CD14-positive monocyte (primary cell): ENCODE results near the gene ZNF132. TPM values are rescaled to one million over a fixed set of nuclear protein-coding genes. Genes with fewer than 3 reads are reported as not detected.

ENCODE experiments used
- DNase-seq, 3 donors: peaks; one replicate each; pipeline ENCODE4 v3.0.0-alpha.2; 2011 to 2022
- H2AFZ ChIP-seq: 2 replicates; pipeline ENCODE4 v1.6.0; 2012; ENCODE audit warnings: mild to moderate bottlenecking, low read depth, low read length, inconsistent platforms; ENCODE audit not compliant: insufficient read depth, poor library complexity, severe bottlenecking
- H3K27ac ChIP-seq, 2 donors: 1 replicate in 1 of 2; 2 replicates in 1 of 2; pipeline ENCODE4 v1.5.1; 2012 to 2013; ENCODE audit warnings: low read length in 2 of 2, control low read depth in 1 of 2, inconsistent platforms in 1 of 2, low read depth in 1 of 2, mild to moderate bottlenecking in 1 of 2
- H3K27me3 ChIP-seq, 2 donors: one replicate each; pipeline versions ENCODE4 v1.6.0 to v1.6.1; 2011 to 2013; ENCODE audit warnings: low read length in 2 of 2; ENCODE audit not compliant: control insufficient read depth in 2 of 2, insufficient read depth in 2 of 2
- H3K36me3 ChIP-seq, 2 donors: replicated peaks in 1 of 2; 1 replicate in 1 of 2; 2 replicates in 1 of 2; pipeline versions ENCODE4 v1.5.1 to v1.6.1; 2012 to 2013; ENCODE audit warnings: low read length in 2 of 2, control low read depth in 1 of 2, inconsistent platforms in 1 of 2, mild to moderate bottlenecking in 1 of 2; ENCODE audit not compliant: insufficient read depth in 2 of 2, control insufficient read depth in 1 of 2
- H3K4me1 ChIP-seq, 2 donors: 1 replicate in 1 of 2; 2 replicates in 1 of 2; pipeline versions ENCODE4 v1.5.1 to v1.6.1; 2012 to 2013; ENCODE audit warnings: low read length in 2 of 2, control low read depth in 1 of 2, inconsistent platforms in 1 of 2, mild to moderate bottlenecking in 1 of 2, moderate library complexity in 1 of 2; ENCODE audit not compliant: insufficient read depth in 2 of 2, control insufficient read depth in 1 of 2
- H3K4me2 ChIP-seq: replicated peaks from 2 replicates; pipeline ENCODE3; 2012; ENCODE audit warnings: low read length, moderate library complexity, mild to moderate bottlenecking; ENCODE audit not compliant: poor library complexity, severe bottlenecking; ENCODE audit errors: extremely low read depth
- H3K4me3 ChIP-seq, 3 experiments: fragments of 200-600 bp in 1 of 3; sonication (generic) in 1 of 3; replicated peaks in 1 of 3; 1 replicate in 2 of 3; 2 replicates in 1 of 3; pipeline ENCODE4 v1.5.1; 2011 to 2013; ENCODE audit warnings: low read length in 3 of 3, mild to moderate bottlenecking in 3 of 3, control low read depth in 2 of 3, low read depth in 2 of 3, inconsistent platforms in 1 of 3, moderate library complexity in 1 of 3
- H3K79me2 ChIP-seq: 2 replicates; pipeline ENCODE4 v1.6.0; 2012; ENCODE audit warnings: mild to moderate bottlenecking, control low read depth, inconsistent platforms, low read length, moderate library complexity; ENCODE audit not compliant: insufficient read depth
- H3K9ac ChIP-seq: 2 replicates; pipeline ENCODE4 v1.6.0; 2017; ENCODE audit warnings: low read length, mild to moderate bottlenecking; ENCODE audit not compliant: insufficient read depth, poor library complexity, severe bottlenecking
- H3K9me3 ChIP-seq, 2 donors: replicated peaks in 1 of 2; 1 replicate in 1 of 2; 2 replicates in 1 of 2; pipeline versions ENCODE4 v1.5.1 to v1.6.1; 2012 to 2013; ENCODE audit warnings: low read length in 2 of 2, control low read depth in 1 of 2; ENCODE audit not compliant: control insufficient read depth in 1 of 2, insufficient read depth in 1 of 2
- H4K20me1 ChIP-seq: 2 replicates; pipeline ENCODE4 v1.6.0; 2012; ENCODE audit warnings: mild to moderate bottlenecking, low read length, control low read depth, moderate library complexity; ENCODE audit not compliant: insufficient read depth
- H3K27ac Mint-ChIP-seq, 7 donors: one replicate each; pipeline ENCODE4 v1.8.0; 2020; ENCODE audit warnings: mild to moderate bottlenecking in 7 of 7, mixed read lengths in 7 of 7, moderate library complexity in 6 of 7, inconsistent platforms in 2 of 7
- H3K27me3 Mint-ChIP-seq, 3 donors: one replicate each; pipeline ENCODE4 v1.8.0; 2021 to 2022; ENCODE audit warnings: low read depth in 3 of 3, mild to moderate bottlenecking in 3 of 3, mixed read lengths in 3 of 3, moderate library complexity in 3 of 3, inconsistent platforms in 1 of 3
- H3K36me3 Mint-ChIP-seq, 2 donors: one replicate each; pipeline ENCODE4 v1.8.0; 2020; ENCODE audit warnings: mixed read lengths in 2 of 2, inconsistent platforms in 1 of 2, mild to moderate bottlenecking in 1 of 2
- H3K4me1 Mint-ChIP-seq: one replicate; pipeline ENCODE4 v1.8.0; 2020; ENCODE audit warnings: mild to moderate bottlenecking, mixed read lengths
- H3K4me3 Mint-ChIP-seq, 2 donors: one replicate each; pipeline ENCODE4 v1.8.0; 2020; ENCODE audit warnings: mild to moderate bottlenecking in 2 of 2, mixed read lengths in 2 of 2, moderate library complexity in 1 of 2
- H3K9me3 Mint-ChIP-seq, 7 donors: one replicate each; pipeline ENCODE4 v1.8.0; 2020 to 2022; ENCODE audit warnings: mixed read lengths in 7 of 7, mild to moderate bottlenecking in 6 of 7, moderate library complexity in 6 of 7, inconsistent platforms in 2 of 7
- WGBS: methylation state at CpG from one replicate; pipeline ENCODE4 v1.1.5; 2013; ENCODE audit warnings: missing lambda C conversion rate; ENCODE audit not compliant: insufficient coverage; 5-methylcytosine and 5-hydroxymethylcytosine counted together
- intact Hi-C, 2 donors: fragments of 100-400 bp; cut with micrococcal nuclease; formaldehyde crosslinking; loops; one replicate each; pipeline versions ENCODE4 v1.15.0 to v1.15.1; 2023
- polyA plus RNA-seq, 3 donors: library from polyadenylated mRNA; depleted of rRNA in 1 of 3; unstranded in 2 of 3; stranded (reverse) in 1 of 3; fragments of 300-500 nt in 2 of 3; fragments of >200 nt in 1 of 3; fragmentation: Illumina TruSeq in 2 of 3; gene quantifications; 1 replicate in 2 of 3; 2 replicates in 1 of 3; pipeline ENCODE4 v1.2.3, GENCODE V29; 2012 to 2021
- TF ChIP-seq, protein P1 (sequence below): fragments of 200-600 bp; IDR thresholded peaks from one replicate; pipeline ENCODE4 v1.8.0; 2022; ENCODE audit warnings: antibody characterized with exemption, mild to moderate bottlenecking

Gene ZNF132
- polyA plus RNA-seq, 3 donors = 0.40 to 0.92 (median 0.75) TPM

- peaks cover 15% of the 10 kb centered on the region for H3K79me2 ChIP-seq
- H3K4me1 ChIP-seq = peaks cover 24 to 29% of the 10 kb centered on the region in 2 donors
- under 1% methylated on average over 92 of the region's 92 CpGs for WGBS
- peaks cover 21% of the 10 kb centered on the region in 2 donors for H3K36me3 ChIP-seq
- peaks cover 19 to 24% of the 10 kb centered on the region in 2 donors for H3K36me3 Mint-ChIP-seq
- TF ChIP-seq, protein P1, sequence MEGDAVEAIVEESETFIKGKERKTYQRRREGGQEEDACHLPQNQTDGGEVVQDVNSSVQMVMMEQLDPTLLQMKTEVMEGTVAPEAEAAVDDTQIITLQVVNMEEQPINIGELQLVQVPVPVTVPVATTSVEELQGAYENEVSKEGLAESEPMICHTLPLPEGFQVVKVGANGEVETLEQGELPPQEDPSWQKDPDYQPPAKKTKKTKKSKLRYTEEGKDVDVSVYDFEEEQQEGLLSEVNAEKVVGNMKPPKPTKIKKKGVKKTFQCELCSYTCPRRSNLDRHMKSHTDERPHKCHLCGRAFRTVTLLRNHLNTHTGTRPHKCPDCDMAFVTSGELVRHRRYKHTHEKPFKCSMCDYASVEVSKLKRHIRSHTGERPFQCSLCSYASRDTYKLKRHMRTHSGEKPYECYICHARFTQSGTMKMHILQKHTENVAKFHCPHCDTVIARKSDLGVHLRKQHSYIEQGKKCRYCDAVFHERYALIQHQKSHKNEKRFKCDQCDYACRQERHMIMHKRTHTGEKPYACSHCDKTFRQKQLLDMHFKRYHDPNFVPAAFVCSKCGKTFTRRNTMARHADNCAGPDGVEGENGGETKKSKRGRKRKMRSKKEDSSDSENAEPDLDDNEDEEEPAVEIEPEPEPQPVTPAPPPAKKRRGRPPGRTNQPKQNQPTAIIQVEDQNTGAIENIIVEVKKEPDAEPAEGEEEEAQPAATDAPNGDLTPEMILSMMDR = no peak
- peak within 1 kb of the TSS; percentile 17 to 90 (median 74) for H3K27ac Mint-ChIP-seq
- peak within 1 kb of the TSS in 1 of 2 donors; percentile 85 for H3K27ac ChIP-seq
- peak within 1 kb of the TSS; percentile 88 for H3K9ac ChIP-seq
- H3K4me1 Mint-ChIP-seq = peaks cover 24% of the 10 kb centered on the region
- H3K9me3 Mint-ChIP-seq = peaks cover 0 to 9% (median 3%) of the 10 kb centered on the region in 7 donors
- H3K4me3 ChIP-seq = peak within 1 kb of the TSS; percentile 62 to 92 (median 65)
- intact Hi-C loops = loop anchor here in 1 of 2 donors (1.0 kb wide), 1 partner anchor 32 kb away; no protein-coding TSS in a partner anchor
- peaks cover 3 to 9% (median 6%) of the 10 kb centered on the region in 3 donors for H3K27me3 Mint-ChIP-seq
- peak within 1 kb of the TSS; percentile 98 for H2AFZ ChIP-seq
- peak; percentile 96 to 97 (median 96) for DNase-seq
- no peaks in the 10 kb centered on the region for H3K9me3 ChIP-seq
- H4K20me1 ChIP-seq = no peaks in the 10 kb centered on the region
- peak within 1 kb of the TSS; percentile 90 for H3K4me2 ChIP-seq
- peak within 1 kb of the TSS; percentile 74 to 89 for H3K4me3 Mint-ChIP-seq
- no peaks in the 10 kb centered on the region for H3K27me3 ChIP-seq
Observed at GRCh38 chr19:58466760-58467589, 27.0 kb upstream of the ZNF132 start, which contains the start of gene ZNF324. Gene ZNF324 (plus strand): TSS chr19:58467080. CDS start chr19:58469186, 2,106 bp downstream.

DNA sequence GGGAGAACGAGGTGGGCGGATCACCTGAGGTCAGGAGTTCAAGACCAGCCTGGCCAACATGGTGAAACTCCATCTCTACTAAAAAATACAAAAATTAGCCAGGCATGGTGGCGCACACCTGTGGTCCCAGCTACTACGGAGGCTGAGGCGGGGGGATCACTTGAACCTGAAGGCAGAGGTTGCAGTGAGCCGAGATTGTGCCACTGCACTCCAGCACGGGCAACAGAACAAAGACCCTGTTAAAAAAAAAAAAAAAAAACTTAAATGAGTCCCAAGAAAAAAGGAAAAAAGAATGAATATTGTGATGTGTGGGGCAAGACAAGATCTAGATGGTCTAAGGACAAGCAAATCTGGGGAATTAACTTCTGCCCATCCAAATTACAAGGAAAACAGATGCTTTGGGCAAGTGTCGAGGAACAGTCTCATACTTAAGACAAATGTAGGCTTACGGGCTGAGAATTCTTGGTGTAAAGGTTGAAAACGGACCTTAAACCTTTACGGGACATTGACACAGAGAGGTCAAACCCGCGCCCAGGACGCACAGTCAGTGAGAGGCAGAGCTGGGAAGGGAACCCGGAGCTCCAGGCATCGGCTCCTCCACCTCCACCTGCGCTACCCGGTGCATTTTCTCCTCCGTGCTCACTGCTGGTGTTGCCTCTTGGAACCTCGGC is 26.3 kb upstream of the ZNF132 start:
- Mint-ChIP-seq H3K27ac (peak overlapping the region in 2 of 7 donors; percentile 85 to 88), H3K4me1 (peaks cover 24% of the 10 kb centered on the region), H3K4me3 (peak overlapping the region; percentile 74 to 89), H3K36me3 (peaks cover 14 to 19% of the 10 kb centered on the region in 2 donors), H3K9me3 (peaks cover 0 to 9% (median 3%) of the 10 kb centered on the region in 7 donors), H3K27me3 (peaks cover 3 to 11% (median 6%) of the 10 kb centered on the region in 3 donors)
- intact Hi-C loops = no loop called here
- no peaks in the 10 kb centered on the region for H4K20me1 ChIP-seq
- H3K4me2 ChIP-seq = peak overlapping the region; percentile 90
- WGBS = 31% methylated on average over 10 of the region's 20 CpGs
- no peaks in the 10 kb centered on the region for H3K27me3 ChIP-seq
- peak overlapping the region in 2 of 3 experiments; percentile 65 to 92 for H3K4me3 ChIP-seq
- H3K36me3 ChIP-seq = peaks cover 15 to 16% of the 10 kb centered on the region in 2 donors
- H3K27ac ChIP-seq = peak overlapping the region in 1 of 2 donors; percentile 85
- TF ChIP-seq, protein P1 = no peak
- H2AFZ ChIP-seq = peak overlapping the region; percentile 98
- H3K4me1 ChIP-seq = peaks cover 24 to 29% of the 10 kb centered on the region in 2 donors
- H3K9me3 ChIP-seq = no peaks in the 10 kb centered on the region
- H3K79me2 ChIP-seq = peaks cover 15% of the 10 kb centered on the region
- DNase-seq = no peak
- no peak overlapping the region for H3K9ac ChIP-seq
